HCT116 (cell line): ENCODE results near the gene RNASEH2A.

Experiments used
- CTCF ChIP-seq, 3 experiments: fragments of 200-600 bp in 1 of 3; sonication (generic) in 1 of 3; IDR thresholded peaks in 2 of 3; conservative IDR thresholded peaks in 1 of 3; 2 replicates each; pipeline ENCODE4 v1.5.1; 2012 to 2017; ENCODE audit warnings: low read depth in 2 of 3, low read length in 2 of 3, antibody characterized with exemption in 1 of 3, borderline replicate concordance in 1 of 3, control low read depth in 1 of 3, mild to moderate bottlenecking in 1 of 3, mixed read lengths in 1 of 3, mixed run types in 1 of 3, moderate library complexity in 1 of 3; ENCODE audit not compliant: insufficient read depth in 1 of 3
- EZH2phosphoT487 ChIP-seq: fragments of 200-600 bp; IDR thresholded peaks from 2 replicates; pipeline ENCODE4 v1.6.1; 2018; ENCODE audit warnings: antibody characterized with exemption, borderline replicate concordance
- POLR2AphosphoS5 ChIP-seq: IDR thresholded peaks from 2 replicates; pipeline ENCODE4 v1.6.1; 2011; ENCODE audit warnings: mild to moderate bottlenecking, low read depth, low read length, moderate library complexity
- RAD21 ChIP-seq: IDR thresholded peaks from 2 replicates; pipeline ENCODE4 v1.6.1; 2012; ENCODE audit warnings: low read depth, mild to moderate bottlenecking
- SP1 ChIP-seq: IDR thresholded peaks from 2 replicates; pipeline ENCODE4 v1.6.1; 2012; ENCODE audit warnings: low read depth

GRCh38 chr19:12783849-12784393 lies 22.5 kb upstream of the RNASEH2A start:
- TF ChIP-seq POLR2AphosphoS5 = no peak
- TF ChIP-seq SP1 = no peak
- TF ChIP-seq CTCF (IDR thresholded peaks at IDR 0.05 in 2 of 3, conservative IDR thresholded peaks at IDR 0.05 in 1 of 3; ENCODE audit: borderline replicate concordance in 1 of 3, insufficient read depth in 1 of 3, low read depth in 2 of 3, low read length in 2 of 3) = no peak
- TF ChIP-seq RAD21 = no peak
- TF ChIP-seq EZH2phosphoT487 = no peak
